GM23338 (cell line): Measurements from ENCODE around the gene ADTRP. TPM values are rescaled to one million over a fixed set of nuclear protein-coding genes. Genes with fewer than 3 reads are reported as not detected.

Source experiments
- ATAC-seq: fragments of 200-7000 bp; cut with Tn5 transposase; 3 replicates; pipeline ENCODE4 v1.9.1; 2020
- DNase-seq: peaks from one replicate; pipeline ENCODE4 v3.0.0-alpha.2; 2015; ENCODE audit warnings: low spot score
- H2AFZ ChIP-seq: fragments of 200-600 bp; sonication (generic); 2 replicates; pipeline ENCODE4 v1.8.0; 2016; ENCODE audit warnings: antibody characterized with exemption, mild to moderate bottlenecking, moderate library complexity
- H3F3A ChIP-seq: fragments of 200-600 bp; sonication (generic); replicated peaks from 2 replicates; pipeline ENCODE4 v1.8.0; 2017; ENCODE audit warnings: antibody characterized with exemption, mixed run types, low read depth
- H3K27ac ChIP-seq: fragments of 200-600 bp; sonication (generic); 2 replicates; pipeline ENCODE4 v1.6.1; 2016; ENCODE audit warnings: low read depth
- H3K27me3 ChIP-seq: fragments of 200-600 bp; sonication (generic); 2 replicates; pipeline ENCODE4 v1.8.0; 2016; ENCODE audit warnings: mild to moderate bottlenecking, mixed run types, moderate library complexity; ENCODE audit not compliant: insufficient read depth
- H3K36me3 ChIP-seq: fragments of 200-600 bp; sonication (generic); 2 replicates; pipeline ENCODE4 v1.8.0; 2016; ENCODE audit warnings: mild to moderate bottlenecking; ENCODE audit not compliant: insufficient read depth
- H3K4me1 ChIP-seq: fragments of 200-600 bp; sonication (generic); 2 replicates; pipeline ENCODE4 v1.8.0; 2016; ENCODE audit warnings: mild to moderate bottlenecking, moderate library complexity; ENCODE audit not compliant: insufficient read depth
- H3K4me2 ChIP-seq: fragments of 200-600 bp; sonication (generic); 2 replicates; pipeline ENCODE4 v1.7.1; 2017; ENCODE audit warnings: mixed run types
- H3K4me3 ChIP-seq: fragments of 200-600 bp; sonication (generic); 2 replicates; pipeline ENCODE4 v1.6.1; 2016; ENCODE audit warnings: mixed run types
- H3K79me2 ChIP-seq: fragments of 200-600 bp; sonication (generic); replicated peaks from 2 replicates; pipeline ENCODE4 v1.8.0; 2017; ENCODE audit warnings: mild to moderate bottlenecking; ENCODE audit not compliant: insufficient read depth
- H3K9me2 ChIP-seq: fragments of 200-600 bp; sonication (generic); 2 replicates; pipeline ENCODE4 v1.8.0; 2017; ENCODE audit not compliant: insufficient read depth
- H4K20me1 ChIP-seq: fragments of 200-600 bp; sonication (generic); replicated peaks from 2 replicates; pipeline ENCODE4 v1.8.0; 2017; ENCODE audit warnings: mild to moderate bottlenecking; ENCODE audit not compliant: insufficient read depth
- H3K27ac Mint-ChIP-seq: 2 replicates; pipeline ENCODE4 v1.8.0; 2020; ENCODE audit warnings: inconsistent platforms, mild to moderate bottlenecking, moderate library complexity, mixed read lengths
- H3K27me3 Mint-ChIP-seq: 3 replicates; pipeline ENCODE4 v1.8.0; 2022; ENCODE audit warnings: low read depth, mild to moderate bottlenecking, moderate library complexity, mixed read lengths, inconsistent platforms; ENCODE audit not compliant: insufficient read depth, poor library complexity
- H3K36me3 Mint-ChIP-seq: 3 replicates; pipeline ENCODE4 v1.8.0; 2021; ENCODE audit warnings: low read depth, mild to moderate bottlenecking, inconsistent platforms, moderate library complexity, mixed read lengths
- H3K4me1 Mint-ChIP-seq: 3 replicates; pipeline ENCODE4 v1.8.0; 2020; ENCODE audit warnings: mild to moderate bottlenecking, inconsistent platforms, mixed read lengths
- H3K4me3 Mint-ChIP-seq: 3 replicates; pipeline ENCODE4 v1.8.0; 2021; ENCODE audit warnings: moderate library complexity, mild to moderate bottlenecking, inconsistent platforms, mixed read lengths
- H3K9me3 Mint-ChIP-seq: 3 replicates; pipeline ENCODE4 v1.8.0; 2020; ENCODE audit warnings: moderate library complexity, mild to moderate bottlenecking, inconsistent platforms, mixed read lengths
- JUNB ChIP-seq: IDR thresholded peaks from one replicate; pipeline ENCODE4 v1.6.1; 2016; ENCODE audit warnings: antibody characterized with exemption; ENCODE audit not compliant: unreplicated experiment
- STAT1 ChIP-seq: IDR thresholded peaks from one replicate; pipeline ENCODE4 v1.6.1; 2016; ENCODE audit warnings: antibody characterized with exemption; ENCODE audit not compliant: unreplicated experiment
- ZNF114 ChIP-seq: fragments of 250-450 bp; sonication (Bioruptor Pico); IDR thresholded peaks from 2 replicates; pipeline ENCODE4 v1.5.0; 2020; ENCODE audit warnings: mild to moderate bottlenecking, moderate library complexity
- long read RNA-seq: library from polyadenylated mRNA; unstranded; transcript quantifications from one replicate; pipeline ENCODE4 v2.0.0, GENCODE V29; 2020; ENCODE audit not compliant: unreplicated experiment
- polyA plus RNA-seq: library from polyadenylated mRNA; unstranded; fragments of >200 nt; fragmentation: Nextera tagmentation; extraction: Ambion mirVana; gene quantifications from 2 replicates; pipeline ENCODE4 v1.2.1, GENCODE V29; 2016
- total RNA-seq: library from RNA; depleted of rRNA; stranded (reverse); fragments of >200 nt; shearing (Covaris generic); gene quantifications from 2 replicates; pipeline ENCODE4 v1.2.3, GENCODE V29; 2014; rRNA removed
- TF ChIP-seq, protein P1 (sequence below): fragments of 250-450 bp; sonication (Bioruptor Pico); IDR thresholded peaks from 2 replicates; pipeline ENCODE4 v1.5.0; 2020; ENCODE audit warnings: mild to moderate bottlenecking, moderate library complexity
- TF ChIP-seq, protein P2 (sequence below), 2 experiments: fragments of 200-600 bp in 1 of 2; sonication (generic) in 1 of 2; conservative IDR thresholded peaks; 2 replicates each; pipeline versions ENCODE4 v1.5.1 to v1.6.1; 2016 to 2017; ENCODE audit warnings: antibody characterized with exemption in 2 of 2, low read depth in 2 of 2, mild to moderate bottlenecking in 2 of 2, moderate library complexity in 1 of 2

The ADTRP gene, protein sequence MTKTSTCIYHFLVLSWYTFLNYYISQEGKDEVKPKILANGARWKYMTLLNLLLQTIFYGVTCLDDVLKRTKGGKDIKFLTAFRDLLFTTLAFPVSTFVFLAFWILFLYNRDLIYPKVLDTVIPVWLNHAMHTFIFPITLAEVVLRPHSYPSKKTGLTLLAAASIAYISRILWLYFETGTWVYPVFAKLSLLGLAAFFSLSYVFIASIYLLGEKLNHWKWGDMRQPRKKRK
- total RNA-seq (not detected in 2 replicates), polyA plus RNA-seq (not detected in 2 replicates)
- long read RNA-seq, partial matches to known transcripts = 0 of 2 reads
- long read RNA-seq, other reads (novel, unspliced or antisense) = 2 of 2 reads

DNA sequence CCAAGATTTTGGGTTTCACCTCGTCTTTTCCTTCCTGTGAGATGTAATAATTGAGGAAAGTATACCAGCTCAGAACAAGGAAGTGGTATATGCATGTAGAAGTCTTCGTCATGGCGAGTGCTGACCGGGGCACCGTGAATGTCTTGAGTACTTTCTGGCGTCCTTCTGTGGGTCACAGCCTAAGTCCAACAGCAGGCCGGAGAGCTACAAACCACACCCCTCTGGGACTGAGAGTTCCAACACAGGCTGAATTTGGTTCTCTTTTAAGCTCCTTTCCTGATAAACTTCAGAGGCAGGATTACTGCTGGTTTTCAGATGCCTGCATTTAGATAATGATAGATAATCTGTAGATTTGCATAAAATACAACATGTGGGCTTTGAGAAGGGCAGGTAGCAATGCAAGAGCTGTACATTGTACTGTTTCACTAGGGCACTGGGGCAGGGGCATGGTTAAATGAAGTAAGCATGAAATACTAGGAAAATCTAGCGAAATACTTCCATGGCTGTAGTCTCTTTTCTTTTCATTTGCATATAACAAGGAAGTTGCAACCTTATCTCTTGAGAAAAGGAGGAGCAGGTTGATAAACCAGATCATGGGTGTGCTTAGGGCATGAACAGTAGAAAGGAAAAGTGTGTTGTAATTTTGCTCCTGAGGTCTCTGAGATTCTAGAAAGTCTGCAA lies at the start of gene ADTRP:
Gene ADTRP, minus strand, starts transcription at position 156 of the 681 bp plus-strand sequence. Its CDS starts 44 bp downstream, at position 112.
- H3K79me2 ChIP-seq = no peaks in the 10 kb centered on the region
- H3K4me3 ChIP-seq = no peak within 1 kb of the TSS
- Mint-ChIP-seq H3K27ac (no peak within 1 kb of the TSS), H3K4me1 (peaks cover 15% of the 10 kb centered on the region), H3K4me3 (no peak within 1 kb of the TSS), H3K9me3 (no peaks in the 10 kb centered on the region; the same call in 2 of the 3 replicates), H3K27me3 (peaks cover 6% of the 10 kb centered on the region), H3K36me3 (no peaks in the 10 kb centered on the region)
- no peaks in the 10 kb centered on the region for H4K20me1 ChIP-seq
- no peaks in the 10 kb centered on the region for H3F3A ChIP-seq
- DNase-seq (no peak), ATAC-seq (no peak)
- no peak for TF ChIP-seq ZNF114 (CRISPR knock-in tag)
- TF ChIP-seq STAT1 = no peak
- TF ChIP-seq, protein P1, sequence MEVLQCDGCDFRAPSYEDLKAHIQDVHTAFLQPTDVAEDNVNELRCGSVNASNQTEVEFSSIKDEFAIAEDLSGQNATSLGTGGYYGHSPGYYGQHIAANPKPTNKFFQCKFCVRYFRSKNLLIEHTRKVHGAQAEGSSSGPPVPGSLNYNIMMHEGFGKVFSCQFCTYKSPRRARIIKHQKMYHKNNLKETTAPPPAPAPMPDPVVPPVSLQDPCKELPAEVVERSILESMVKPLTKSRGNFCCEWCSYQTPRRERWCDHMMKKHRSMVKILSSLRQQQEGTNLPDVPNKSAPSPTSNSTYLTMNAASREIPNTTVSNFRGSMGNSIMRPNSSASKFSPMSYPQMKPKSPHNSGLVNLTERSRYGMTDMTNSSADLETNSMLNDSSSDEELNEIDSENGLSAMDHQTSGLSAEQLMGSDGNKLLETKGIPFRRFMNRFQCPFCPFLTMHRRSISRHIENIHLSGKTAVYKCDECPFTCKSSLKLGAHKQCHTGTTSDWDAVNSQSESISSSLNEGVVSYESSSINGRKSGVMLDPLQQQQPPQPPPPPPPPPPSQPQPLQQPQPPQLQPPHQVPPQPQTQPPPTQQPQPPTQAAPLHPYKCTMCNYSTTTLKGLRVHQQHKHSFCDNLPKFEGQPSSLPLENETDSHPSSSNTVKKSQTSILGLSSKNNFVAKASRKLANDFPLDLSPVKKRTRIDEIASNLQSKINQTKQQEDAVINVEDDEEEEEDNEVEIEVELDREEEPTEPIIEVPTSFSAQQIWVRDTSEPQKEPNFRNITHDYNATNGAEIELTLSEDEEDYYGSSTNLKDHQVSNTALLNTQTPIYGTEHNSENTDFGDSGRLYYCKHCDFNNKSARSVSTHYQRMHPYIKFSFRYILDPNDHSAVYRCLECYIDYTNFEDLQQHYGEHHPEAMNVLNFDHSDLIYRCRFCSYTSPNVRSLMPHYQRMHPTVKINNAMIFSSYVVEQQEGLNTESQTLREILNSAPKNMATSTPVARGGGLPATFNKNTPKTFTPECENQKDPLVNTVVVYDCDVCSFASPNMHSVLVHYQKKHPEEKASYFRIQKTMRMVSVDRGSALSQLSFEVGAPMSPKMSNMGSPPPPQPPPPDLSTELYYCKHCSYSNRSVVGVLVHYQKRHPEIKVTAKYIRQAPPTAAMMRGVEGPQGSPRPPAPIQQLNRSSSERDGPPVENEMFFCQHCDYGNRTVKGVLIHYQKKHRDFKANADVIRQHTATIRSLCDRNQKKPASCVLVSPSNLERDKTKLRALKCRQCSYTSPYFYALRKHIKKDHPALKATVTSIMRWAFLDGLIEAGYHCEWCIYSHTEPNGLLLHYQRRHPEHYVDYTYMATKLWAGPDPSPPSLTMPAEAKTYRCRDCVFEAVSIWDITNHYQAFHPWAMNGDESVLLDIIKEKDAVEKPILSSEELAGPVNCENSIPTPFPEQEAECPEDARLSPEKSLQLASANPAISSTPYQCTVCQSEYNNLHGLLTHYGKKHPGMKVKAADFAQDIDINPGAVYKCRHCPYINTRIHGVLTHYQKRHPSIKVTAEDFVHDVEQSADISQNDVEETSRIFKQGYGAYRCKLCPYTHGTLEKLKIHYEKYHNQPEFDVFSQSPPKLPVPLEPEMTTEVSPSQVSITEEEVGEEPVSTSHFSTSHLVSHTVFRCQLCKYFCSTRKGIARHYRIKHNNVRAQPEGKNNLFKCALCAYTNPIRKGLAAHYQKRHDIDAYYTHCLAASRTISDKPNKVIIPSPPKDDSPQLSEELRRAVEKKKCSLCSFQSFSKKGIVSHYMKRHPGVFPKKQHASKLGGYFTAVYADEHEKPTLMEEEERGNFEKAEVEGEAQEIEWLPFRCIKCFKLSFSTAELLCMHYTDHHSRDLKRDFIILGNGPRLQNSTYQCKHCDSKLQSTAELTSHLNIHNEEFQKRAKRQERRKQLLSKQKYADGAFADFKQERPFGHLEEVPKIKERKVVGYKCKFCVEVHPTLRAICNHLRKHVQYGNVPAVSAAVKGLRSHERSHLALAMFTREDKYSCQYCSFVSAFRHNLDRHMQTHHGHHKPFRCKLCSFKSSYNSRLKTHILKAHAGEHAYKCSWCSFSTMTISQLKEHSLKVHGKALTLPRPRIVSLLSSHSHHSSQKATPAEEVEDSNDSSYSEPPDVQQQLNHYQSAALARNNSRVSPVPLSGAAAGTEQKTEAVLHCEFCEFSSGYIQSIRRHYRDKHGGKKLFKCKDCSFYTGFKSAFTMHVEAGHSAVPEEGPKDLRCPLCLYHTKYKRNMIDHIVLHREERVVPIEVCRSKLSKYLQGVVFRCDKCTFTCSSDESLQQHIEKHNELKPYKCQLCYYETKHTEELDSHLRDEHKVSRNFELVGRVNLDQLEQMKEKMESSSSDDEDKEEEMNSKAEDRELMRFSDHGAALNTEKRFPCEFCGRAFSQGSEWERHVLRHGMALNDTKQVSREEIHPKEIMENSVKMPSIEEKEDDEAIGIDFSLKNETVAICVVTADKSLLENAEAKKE (CRISPR knock-in tag) = no peak
- no peak within 1 kb of the TSS for H3K27ac ChIP-seq
- H3K9me2 ChIP-seq = 0 out of 2 replicates have a peak, but pooled peaks cover 6% of the 10 kb centered on the region
- no peaks in the 10 kb centered on the region for H3K36me3 ChIP-seq
- H3K4me2 ChIP-seq = peak within 1 kb of the TSS; percentile 43; the same call in 1 of the 2 replicates
- H3K4me1 ChIP-seq = peaks cover 7% of the 10 kb centered on the region
- no peaks in the 10 kb centered on the region for H3K27me3 ChIP-seq
- H2AFZ ChIP-seq = peak within 1 kb of the TSS; percentile 76

DNA sequence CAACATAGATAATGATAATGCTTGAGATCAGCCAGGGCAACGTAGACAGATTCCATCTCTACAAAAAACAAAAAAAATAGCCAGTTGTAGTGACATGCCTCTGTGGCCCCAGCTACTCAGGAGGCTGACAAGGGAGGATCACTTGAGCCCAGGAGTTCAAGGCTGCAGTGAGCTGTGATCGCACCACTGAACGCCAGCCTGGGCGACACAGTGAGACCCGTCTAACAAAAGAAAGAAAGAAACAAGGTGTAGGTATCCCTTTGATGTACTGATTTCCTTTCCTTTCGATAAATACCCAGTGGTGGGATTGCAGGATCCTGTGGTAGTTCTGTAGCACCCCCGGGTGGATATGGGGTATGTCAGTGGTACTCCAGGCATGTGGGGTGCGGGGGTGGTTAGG lies 48.2 kb upstream of the ADTRP start:
- no peak overlapping the region for H3K4me3 ChIP-seq
- H3K9me2 ChIP-seq = no peaks in the 10 kb centered on the region
- peaks cover 3% of the 10 kb centered on the region for H3K27me3 Mint-ChIP-seq
- H3K4me3 Mint-ChIP-seq = no peak overlapping the region
- H4K20me1 ChIP-seq = no peaks in the 10 kb centered on the region
- no peaks in the 10 kb centered on the region for H3F3A ChIP-seq
- H3K36me3 ChIP-seq = no peaks in the 10 kb centered on the region
- H3K27ac ChIP-seq = no peak overlapping the region
- no peak for DNase-seq
- no peak overlapping the region; the same call in 1 of the 2 replicates for H2AFZ ChIP-seq
- no peaks in the 10 kb centered on the region for H3K4me1 ChIP-seq
- no peak for ATAC-seq
- H3K27ac Mint-ChIP-seq = no peak overlapping the region
- no peaks in the 10 kb centered on the region for H3K79me2 ChIP-seq
- H3K4me1 Mint-ChIP-seq = peaks cover 4% of the 10 kb centered on the region; the same call in 1 of the 3 replicates
- H3K36me3 Mint-ChIP-seq = no peaks in the 10 kb centered on the region
- TF ChIP-seq, protein P2, sequence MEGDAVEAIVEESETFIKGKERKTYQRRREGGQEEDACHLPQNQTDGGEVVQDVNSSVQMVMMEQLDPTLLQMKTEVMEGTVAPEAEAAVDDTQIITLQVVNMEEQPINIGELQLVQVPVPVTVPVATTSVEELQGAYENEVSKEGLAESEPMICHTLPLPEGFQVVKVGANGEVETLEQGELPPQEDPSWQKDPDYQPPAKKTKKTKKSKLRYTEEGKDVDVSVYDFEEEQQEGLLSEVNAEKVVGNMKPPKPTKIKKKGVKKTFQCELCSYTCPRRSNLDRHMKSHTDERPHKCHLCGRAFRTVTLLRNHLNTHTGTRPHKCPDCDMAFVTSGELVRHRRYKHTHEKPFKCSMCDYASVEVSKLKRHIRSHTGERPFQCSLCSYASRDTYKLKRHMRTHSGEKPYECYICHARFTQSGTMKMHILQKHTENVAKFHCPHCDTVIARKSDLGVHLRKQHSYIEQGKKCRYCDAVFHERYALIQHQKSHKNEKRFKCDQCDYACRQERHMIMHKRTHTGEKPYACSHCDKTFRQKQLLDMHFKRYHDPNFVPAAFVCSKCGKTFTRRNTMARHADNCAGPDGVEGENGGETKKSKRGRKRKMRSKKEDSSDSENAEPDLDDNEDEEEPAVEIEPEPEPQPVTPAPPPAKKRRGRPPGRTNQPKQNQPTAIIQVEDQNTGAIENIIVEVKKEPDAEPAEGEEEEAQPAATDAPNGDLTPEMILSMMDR (conservative IDR thresholded peaks at IDR 0.05; ENCODE audit: low read depth in 2 of 2) = peak in 1 of 2 experiments; percentile 31; a peak in 2 of 4 replicates
- TF ChIP-seq JUNB = no peak
- no peaks in the 10 kb centered on the region for H3K9me3 Mint-ChIP-seq
- H3K27me3 ChIP-seq = no peaks in the 10 kb centered on the region
- no peak overlapping the region for H3K4me2 ChIP-seq
